ENCODE results near the gene HADHA.

- TF ChIP-seq POLR2A (IDR thresholded peaks at IDR 0.05; ENCODE audit: low read length) = no peak
- no peak for TF ChIP-seq GATA1 (IDR thresholded peaks at IDR 0.05; ENCODE audit: low read depth, low read length)
Observed at GRCh38 chr2:26174691-26175465, 69.6 kb downstream of the HADHA start.

Data from erythroblast (primary cell).